Frontal cortex (tissue), 4 donors: ENCODE results near the gene LCE3B. TPM values are rescaled to one million over a fixed set of nuclear protein-coding genes. Genes with fewer than 3 reads are reported as not detected.

Experiments
- DNase-seq, 2 donors: peaks; one replicate each; pipeline ENCODE4 v3.0.0; 2012; ENCODE audit warnings: low spot score in 2 of 2
- FAIRE-seq: peaks from 2 replicates; lab custom pipeline; 2012; peaks lifted over from hg19 to GRCh38; lab: Jason Lieb, UNC
- small RNA-seq: library from RNA; depleted of rRNA; stranded (forward); fragments of <200 nt; gene quantifications from one replicate; pipeline ENCODE3, GENCODE V24; 2014
- total RNA-seq: library from RNA; depleted of rRNA; stranded (reverse); fragments of >200 nt; gene quantifications from one replicate; pipeline ENCODE4 v1.2.3, GENCODE V29; 2014
- donor health status: control.
- donor health status: control.
- donor health status: control.

LCE3B gene
- total RNA-seq, 1 donor from 2014 or later, result not detected

DNA sequence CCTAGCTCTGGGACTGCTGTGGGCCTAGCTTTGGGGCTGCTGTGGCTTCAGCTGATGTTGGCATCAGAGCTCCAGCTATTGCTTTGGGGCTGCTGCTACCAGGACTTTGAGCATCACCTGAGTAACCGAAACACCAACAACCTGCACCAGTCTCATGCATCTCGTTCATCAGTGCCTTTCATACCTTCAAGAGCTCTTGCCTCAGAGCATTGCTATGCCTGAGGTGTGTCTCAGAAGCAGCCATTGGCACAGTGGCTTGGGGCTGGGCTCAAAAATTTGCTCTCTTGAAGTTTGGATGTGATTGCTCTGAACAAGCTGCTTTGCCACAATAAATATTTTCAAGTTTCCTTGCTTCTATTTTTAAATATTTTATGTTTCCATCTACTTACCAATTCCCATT, 42.8 kb downstream of the LCE3B start:
- FAIRE-seq, result no peak
- DNase-seq, result no peak

DNA sequence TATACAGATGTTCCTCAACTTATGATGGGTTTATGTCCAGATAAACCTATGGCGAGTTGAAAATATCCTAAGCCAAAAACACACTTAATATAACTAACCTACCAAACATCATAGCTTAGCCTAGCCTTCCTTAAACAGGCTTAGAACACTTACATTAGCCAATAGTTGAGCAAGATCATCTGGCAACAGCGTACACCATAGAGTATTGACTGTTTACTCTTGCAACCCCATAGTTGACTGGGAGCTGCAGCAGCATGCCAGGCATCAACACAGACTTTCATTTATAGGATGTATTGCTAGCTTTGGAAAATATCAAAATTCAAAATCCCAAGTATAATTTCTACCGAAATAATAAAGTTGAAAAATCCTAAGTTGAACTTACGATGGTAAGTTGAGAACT, 44.1 kb downstream of the LCE3B start:
- FAIRE-seq (no peak), DNase-seq (no peak)

DNA sequence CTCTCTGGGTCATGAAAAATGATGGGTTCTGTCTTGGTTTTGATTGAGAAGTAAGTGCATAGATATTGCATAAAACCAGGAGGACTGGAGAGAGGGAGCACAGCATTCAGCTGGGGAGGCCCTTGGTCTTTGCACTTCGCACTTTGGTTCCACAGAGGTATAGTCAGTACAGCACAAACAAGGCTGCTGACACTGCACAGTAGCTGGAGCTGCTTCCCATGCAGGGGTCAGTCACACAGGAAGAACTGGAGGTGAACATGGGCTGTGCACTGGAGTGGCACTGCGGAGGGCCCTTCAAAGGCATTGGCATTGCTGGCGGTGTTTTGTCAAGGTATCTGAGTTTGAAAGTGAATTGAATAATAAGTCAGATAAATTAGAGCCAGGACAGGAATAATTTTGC, 45.0 kb downstream of the LCE3B start:
- no peak for DNase-seq
- FAIRE-seq, result no peak

- no peak for FAIRE-seq
- DNase-seq, result no peak
Measured at GRCh38 chr1:152663098-152663497, 49.5 kb downstream of the LCE3B start, which contains the start of gene LCE2D. Gene LCE2D, plus strand, starts transcription at chr1:152663380. Its CDS starts 726 bp downstream, at chr1:152664106.

Small RNA genes lying within 50 kb of the gene (small RNA-seq; reads per million reads assigned to genes)
- gene LCE3A (not detected), gene LCE3B (not detected)

Other genes with a start within 250 kb of the LCE3B start
- not detected for gene CRNN, start 199.5 kb upstream of the LCE3B start, total RNA-seq
- not detected for gene LCE5A, start 103.0 kb upstream of the LCE3B start, total RNA-seq
- gene CRCT1, start 99.3 kb upstream of the LCE3B start, total RNA-seq, result not detected
- not detected for gene LCE3E, start 47.0 kb upstream of the LCE3B start, total RNA-seq
- gene LCE3D, start 33.3 kb upstream of the LCE3B start, total RNA-seq, result not detected
- gene LCE3C, start 13.6 kb upstream of the LCE3B start, total RNA-seq, result not detected
- not detected for gene LCE3A, start 9.3 kb downstream of the LCE3B start, total RNA-seq
- not detected for gene LCE2D, start 49.6 kb downstream of the LCE3B start, total RNA-seq
- not detected for gene LCE2C, start 61.5 kb downstream of the LCE3B start, total RNA-seq
- gene LCE2B, start 72.3 kb downstream of the LCE3B start, total RNA-seq, result not detected
- not detected for gene LCE2A, start 84.5 kb downstream of the LCE3B start, total RNA-seq
- not detected for gene LCE4A, start 94.3 kb downstream of the LCE3B start, total RNA-seq
- not detected for gene KPRP, start 144.2 kb downstream of the LCE3B start, total RNA-seq
- not detected for gene LCE1F, start 161.3 kb downstream of the LCE3B start, total RNA-seq
- not detected for gene LCE1E, start 172.4 kb downstream of the LCE3B start, total RNA-seq
- gene LCE1D, start 182.9 kb downstream of the LCE3B start, total RNA-seq, result not detected
- gene LCE1C, start 192.8 kb downstream of the LCE3B start, total RNA-seq, result not detected
- not detected for gene LCE1B, start 198.2 kb downstream of the LCE3B start, total RNA-seq
- not detected for gene LCE1A, start 213.7 kb downstream of the LCE3B start, total RNA-seq
- gene LCE6A, start 229.0 kb downstream of the LCE3B start, total RNA-seq, result not detected
- not detected for gene LCE7A, start 246.2 kb downstream of the LCE3B start, total RNA-seq